H4 (cell line): Measurements from ENCODE around the gene RSU1. TPM values are rescaled to one million over a fixed set of nuclear protein-coding genes. Genes with fewer than 3 reads are reported as not detected.

ENCODE experiments used
- DNase-seq: peaks from one replicate; pipeline ENCODE4 v3.0.0-alpha.2; 2015; ENCODE audit warnings: low spot score
- total RNA-seq: library from RNA; depleted of rRNA; stranded (reverse); fragments of >200 nt; shearing (Covaris generic); gene quantifications from 2 replicates; pipeline ENCODE4 v1.2.3, GENCODE V29; 2014

The RSU1 gene
- total RNA-seq, 1 experiment from 2014 or later, result 44.1 TPM

- DNase-seq, result no peak
Measured at GRCh38 chr10:16822726-16823360, 5.6 kb upstream of the RSU1 start.

DNA sequence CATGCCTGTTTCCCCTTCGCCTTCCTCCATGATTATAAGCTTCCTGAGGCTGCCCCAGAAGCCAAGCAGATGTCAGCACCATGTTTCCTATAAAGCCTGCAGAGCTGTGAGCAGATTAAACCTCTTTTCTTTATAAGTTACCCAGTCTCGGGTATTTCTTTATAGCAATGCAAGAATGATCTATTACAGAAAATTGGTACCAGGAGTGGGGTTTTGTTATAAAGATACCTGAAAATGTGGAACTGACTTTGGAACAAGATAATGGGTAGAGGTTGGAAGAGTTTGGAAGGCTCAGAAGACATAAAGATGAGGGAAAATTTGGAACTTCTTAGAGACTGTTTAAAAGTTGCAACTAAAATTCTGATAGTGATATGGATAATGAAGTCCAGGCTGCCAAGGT, 4.8 kb upstream of the RSU1 start:
- no peak for DNase-seq

GRCh38 chr10:16820421-16820820, 3.2 kb upstream of the RSU1 start:
- DNase-seq, result no peak

DNA sequence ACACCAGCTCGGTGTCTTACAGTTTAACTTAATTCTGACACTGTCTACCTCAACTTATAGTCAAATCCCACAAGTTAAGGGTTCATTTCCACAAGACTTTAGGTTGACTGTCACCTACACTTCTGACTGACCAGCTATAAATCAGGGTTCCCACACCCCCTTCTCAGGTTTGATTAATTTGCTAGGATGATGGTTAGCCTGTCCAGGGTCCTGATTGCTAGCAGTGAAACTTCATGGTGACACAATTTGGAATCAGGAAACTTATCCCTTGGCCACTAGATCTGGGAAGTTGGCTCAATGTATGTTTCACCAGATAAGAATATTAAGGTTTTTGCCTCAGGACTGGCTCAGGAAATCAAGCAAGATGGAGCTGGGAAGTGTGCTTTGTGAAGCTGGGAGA, 2.8 kb upstream of the RSU1 start:
- no peak for DNase-seq

GRCh38 chr10:16819436-16819835, 2.2 kb upstream of the RSU1 start:
- DNase-seq, result no peak

GRCh38 chr10:16819026-16819425, 1.8 kb upstream of the RSU1 start:
- DNase-seq, result no peak

DNA sequence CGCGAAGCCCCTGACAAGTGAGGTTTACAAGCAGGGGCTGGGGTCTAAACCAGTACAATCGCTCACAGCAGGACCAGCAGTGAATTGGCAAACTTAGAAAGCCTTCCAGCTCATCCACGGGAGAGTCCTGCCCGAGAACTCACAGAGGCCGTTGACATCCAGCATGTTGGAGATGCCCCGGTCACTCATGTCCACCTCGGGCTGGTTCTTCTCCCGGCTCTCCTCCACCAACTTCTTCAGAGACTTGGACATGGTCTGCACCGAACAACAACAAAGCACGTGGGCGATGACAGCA, 447 bp downstream of the RSU1 start:
- no peak for DNase-seq

GRCh38 chr10:16816171-16816570, 1.1 kb downstream of the RSU1 start:
- no peak for DNase-seq

DNA sequence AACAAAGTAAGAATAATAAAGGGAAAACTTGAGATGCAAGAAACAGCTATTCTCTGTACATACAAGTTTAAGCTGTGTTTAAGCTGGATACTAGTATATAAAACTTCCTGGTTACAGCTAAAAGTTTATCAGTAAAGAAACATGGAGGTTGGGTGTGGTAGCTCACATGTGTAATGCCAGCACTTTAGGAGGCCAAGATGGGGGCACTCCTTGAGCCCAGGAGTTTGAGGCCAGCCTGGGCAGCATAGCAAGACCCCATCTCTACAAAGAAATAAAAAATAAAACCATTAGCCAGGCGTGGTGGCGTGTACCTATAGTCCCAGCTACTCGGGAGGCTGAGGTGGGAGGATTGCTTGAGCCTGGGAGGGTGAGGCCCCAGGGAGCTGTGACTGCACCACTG, 3.2 kb downstream of the RSU1 start:
- DNase-seq, result no peak

DNA sequence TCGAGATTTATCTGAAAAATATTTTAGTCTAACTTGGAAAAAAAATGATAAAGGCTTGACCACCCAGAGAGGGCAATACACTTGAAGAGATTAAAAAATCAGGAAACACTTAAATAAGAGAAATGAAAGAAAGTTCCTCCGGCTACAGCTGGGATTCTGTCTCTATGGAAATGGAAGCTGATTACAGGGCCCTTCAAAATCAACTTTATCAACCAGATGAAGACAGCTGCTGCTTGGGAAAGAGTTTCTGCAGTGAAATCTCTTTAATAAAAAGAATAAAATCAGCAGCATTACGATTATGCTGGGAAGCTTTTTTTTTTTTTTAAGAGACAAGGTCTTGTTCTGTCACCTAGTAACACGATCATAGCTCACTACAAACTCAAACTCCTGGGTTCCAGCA, 4.5 kb downstream of the RSU1 start:
- no peak for DNase-seq

DNA sequence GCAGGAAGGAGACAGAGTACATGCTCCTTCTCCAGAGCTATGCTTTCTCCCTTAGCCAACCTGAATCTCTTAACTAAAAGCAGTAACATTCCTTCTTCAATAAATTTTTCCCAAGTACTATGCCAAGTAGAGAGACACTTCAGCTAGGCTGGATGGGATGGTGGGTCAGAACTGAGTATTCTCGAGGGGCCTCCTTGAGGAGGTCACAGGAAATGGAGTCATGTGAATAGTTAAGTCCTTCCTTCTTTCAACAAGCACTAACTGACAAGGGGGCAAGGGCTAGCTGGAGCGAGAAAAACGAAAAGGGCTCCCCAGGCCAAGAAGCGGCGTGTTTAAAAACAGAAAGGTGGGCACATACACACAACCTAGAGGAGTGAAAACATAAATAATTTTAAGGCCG, 5.5 kb downstream of the RSU1 start:
- no peak for DNase-seq

DNA sequence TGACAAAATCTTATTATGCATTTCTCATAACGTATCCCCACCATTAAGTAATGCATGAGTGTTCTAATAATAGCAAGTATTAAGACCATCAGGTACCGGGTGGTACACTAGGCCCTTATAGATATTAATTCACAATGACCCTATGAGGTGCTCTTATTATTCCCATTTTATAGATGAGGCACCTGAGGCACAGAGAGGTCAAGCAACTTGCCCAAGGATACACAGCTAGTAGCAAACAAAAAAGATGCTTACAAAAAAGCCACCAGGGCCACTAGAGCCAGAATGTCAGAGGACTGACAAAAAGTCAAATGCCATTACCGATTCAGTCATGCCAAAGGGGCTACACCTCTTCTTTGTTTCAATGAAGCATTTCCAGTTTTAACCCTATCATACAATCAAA, 5.9 kb downstream of the RSU1 start:
- DNase-seq, result no peak

GRCh38 chr10:16809074-16809718, 8.0 kb downstream of the RSU1 start:
- DNase-seq, result peak; percentile 6

- no peak for DNase-seq
Measured at GRCh38 chr10:16804123-16804522, 13.1 kb downstream of the RSU1 start.

DNA sequence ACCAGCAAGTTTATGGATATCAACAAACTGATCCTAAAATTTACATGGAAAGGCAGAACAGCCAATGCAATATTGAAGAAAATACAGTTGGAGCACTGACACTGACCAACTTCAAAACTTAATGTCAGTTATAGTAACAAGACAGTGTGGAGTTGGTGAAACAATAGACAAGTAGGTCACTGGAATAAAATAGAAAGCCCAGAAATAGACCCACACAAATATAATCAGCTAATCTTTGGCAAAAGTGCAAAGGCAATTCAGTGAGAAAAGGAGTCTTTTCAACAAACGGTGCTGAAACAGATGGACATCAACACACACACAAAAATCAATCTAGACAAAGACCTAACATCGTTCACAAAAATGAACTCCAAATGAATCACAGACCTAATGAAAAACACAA, 13.8 kb downstream of the RSU1 start:
- DNase-seq, result no peak

DNA sequence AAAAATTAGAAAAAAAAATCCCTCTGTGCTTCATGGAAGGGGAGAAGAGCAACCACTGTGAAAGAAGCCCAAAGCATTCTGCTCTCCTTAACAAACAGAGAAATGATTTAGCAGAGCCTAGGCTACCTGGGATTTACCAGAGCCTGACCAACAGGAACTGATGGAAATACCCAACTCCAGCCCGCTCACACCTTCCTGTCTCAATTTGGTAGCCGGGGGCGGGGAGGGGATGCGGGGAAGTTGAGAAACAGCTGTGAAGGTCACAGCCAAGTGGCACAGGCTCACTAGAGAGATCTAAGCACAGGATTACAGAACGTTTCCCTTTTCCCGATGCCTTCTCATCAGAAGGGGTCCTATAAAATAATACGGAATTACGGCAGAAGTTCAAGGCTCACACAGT, 17.6 kb downstream of the RSU1 start:
- DNase-seq, result no peak

- no peak for DNase-seq
Measured at GRCh38 chr10:16798571-16798970, 18.7 kb downstream of the RSU1 start.

- DNase-seq, result no peak
Measured at GRCh38 chr10:16795410-16796073, 21.7 kb downstream of the RSU1 start.

GRCh38 chr10:16794005-16794404, 23.2 kb downstream of the RSU1 start:
- DNase-seq, result no peak

GRCh38 chr10:16792675-16793074, 24.5 kb downstream of the RSU1 start:
- no peak for DNase-seq

DNA sequence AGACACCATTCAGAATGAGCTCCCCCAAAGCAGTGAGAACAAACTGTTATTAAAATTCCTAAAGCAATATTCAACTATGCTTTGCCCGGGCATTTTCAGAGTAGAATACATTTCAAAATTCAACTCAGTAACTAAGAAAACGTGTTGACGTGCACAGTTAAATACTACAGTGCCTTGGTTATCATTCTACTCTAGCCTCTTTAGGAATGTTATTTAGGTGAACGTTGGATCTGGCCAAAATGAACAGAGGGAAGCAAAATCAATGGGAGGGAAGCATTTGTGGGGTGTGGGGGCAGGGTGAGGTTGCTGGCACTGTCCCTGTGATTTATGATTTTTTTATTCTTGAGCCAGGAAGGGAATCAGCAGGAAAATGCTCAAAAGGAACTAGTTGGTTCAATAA, 27.5 kb downstream of the RSU1 start:
- DNase-seq, result no peak

- no peak for DNase-seq
Measured at GRCh38 chr10:16789261-16789660, 28.0 kb downstream of the RSU1 start.

DNA sequence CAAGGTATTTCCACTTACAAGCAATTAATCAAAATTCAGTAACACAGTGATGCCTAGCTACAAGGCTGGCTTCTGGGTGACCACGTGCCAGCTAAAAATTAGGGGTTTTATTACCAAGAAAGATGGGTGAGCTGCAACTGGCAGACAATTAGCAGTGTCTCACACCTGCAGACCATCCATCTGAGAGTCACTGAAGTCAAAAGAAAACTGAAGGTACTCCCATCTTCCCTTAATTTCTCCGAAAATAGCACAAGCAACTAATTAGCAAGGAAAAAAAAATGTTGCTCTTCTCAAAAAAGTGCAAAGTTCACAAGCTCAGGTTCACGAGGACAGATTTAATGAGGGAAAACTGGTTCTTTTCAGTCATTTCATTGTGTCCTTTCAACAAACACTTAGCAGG, 28.4 kb downstream of the RSU1 start:
- no peak for DNase-seq

DNA sequence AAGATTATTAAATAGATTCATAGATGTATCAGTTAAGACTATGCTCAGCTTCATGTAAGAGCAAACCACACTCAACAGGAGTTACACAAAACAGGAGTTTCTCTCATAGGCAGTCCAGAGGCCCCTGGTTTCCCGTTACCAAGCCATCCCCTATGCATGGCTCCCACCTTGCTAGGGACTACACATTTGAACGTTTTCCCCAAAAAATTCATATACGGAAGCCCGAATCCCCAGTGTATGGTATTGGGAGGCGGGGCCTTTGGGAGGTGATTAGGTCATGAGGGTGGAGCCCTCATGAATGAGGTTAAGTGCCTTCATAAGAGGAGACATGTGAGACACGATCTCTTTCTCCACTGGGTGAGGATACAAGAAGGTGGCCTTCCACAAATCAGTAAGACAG, 29.1 kb downstream of the RSU1 start:
- no peak for DNase-seq
